DOHH2 (cell line): ENCODE data around the gene CUBN.

ENCODE experiments used
- EZH2phosphoT487 ChIP-seq: fragments of 200-600 bp; sonication (generic); IDR thresholded peaks from 2 replicates; pipeline ENCODE4 v1.6.1; 2017; ENCODE audit warnings: borderline replicate concordance, mild to moderate bottlenecking, antibody characterized with exemption, low read length, moderate library complexity, mixed read lengths
- TF ChIP-seq, protein P1 (sequence below): fragments of 200-600 bp; sonication (generic); IDR thresholded peaks from one replicate; pipeline ENCODE4 v1.5.1; 2014; ENCODE audit warnings: antibody characterized with exemption, mild to moderate bottlenecking, low read depth, low read length; ENCODE audit not compliant: poor library complexity, severe bottlenecking

DNA sequence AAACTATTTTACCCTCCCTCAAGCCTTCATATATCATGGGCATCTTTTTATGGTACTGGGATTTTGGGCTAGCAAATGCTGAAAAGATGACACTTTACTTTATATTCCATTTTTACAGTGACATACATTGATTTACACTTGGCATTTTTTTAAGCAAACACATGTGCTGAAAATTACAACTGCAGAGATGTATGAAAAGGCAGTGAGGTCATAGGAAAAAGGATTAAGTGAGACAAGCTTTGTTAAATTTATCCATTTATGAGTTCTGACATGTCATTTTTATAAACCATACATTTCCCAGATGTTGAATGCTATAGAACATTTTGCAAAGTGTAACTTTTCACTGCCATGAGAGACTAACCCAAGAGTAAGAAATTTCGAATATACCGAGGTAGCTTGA, 243.6 kb downstream of the CUBN start:
- TF ChIP-seq, protein P1, sequence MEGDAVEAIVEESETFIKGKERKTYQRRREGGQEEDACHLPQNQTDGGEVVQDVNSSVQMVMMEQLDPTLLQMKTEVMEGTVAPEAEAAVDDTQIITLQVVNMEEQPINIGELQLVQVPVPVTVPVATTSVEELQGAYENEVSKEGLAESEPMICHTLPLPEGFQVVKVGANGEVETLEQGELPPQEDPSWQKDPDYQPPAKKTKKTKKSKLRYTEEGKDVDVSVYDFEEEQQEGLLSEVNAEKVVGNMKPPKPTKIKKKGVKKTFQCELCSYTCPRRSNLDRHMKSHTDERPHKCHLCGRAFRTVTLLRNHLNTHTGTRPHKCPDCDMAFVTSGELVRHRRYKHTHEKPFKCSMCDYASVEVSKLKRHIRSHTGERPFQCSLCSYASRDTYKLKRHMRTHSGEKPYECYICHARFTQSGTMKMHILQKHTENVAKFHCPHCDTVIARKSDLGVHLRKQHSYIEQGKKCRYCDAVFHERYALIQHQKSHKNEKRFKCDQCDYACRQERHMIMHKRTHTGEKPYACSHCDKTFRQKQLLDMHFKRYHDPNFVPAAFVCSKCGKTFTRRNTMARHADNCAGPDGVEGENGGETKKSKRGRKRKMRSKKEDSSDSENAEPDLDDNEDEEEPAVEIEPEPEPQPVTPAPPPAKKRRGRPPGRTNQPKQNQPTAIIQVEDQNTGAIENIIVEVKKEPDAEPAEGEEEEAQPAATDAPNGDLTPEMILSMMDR = no peak
- TF ChIP-seq EZH2phosphoT487 = no peak
